HG02571 (cell line): ENCODE measurements around the gene FLVCR2.
"Not testable (repeated sequence)": the region's sequence is repeated elsewhere in the genome, so short reads cannot be mapped to it uniquely, and the experiment has no call there.

Source experiments
- ATAC-seq: cut with Tn5 transposase; IDR thresholded peaks from one replicate; pipeline ENCODE4 v1.9.1; 2021; ENCODE audit warnings: mild to moderate bottlenecking, moderate library complexity; ENCODE audit not compliant: unreplicated experiment

The FLVCR2 gene

GRCh38 chr14:75591331-75591946 is 13.0 kb downstream of the FLVCR2 start:
- ATAC-seq: no peak

GRCh38 chr14:75591987-75592575 is 13.7 kb downstream of the FLVCR2 start:
- ATAC-seq: no peak

DNA sequence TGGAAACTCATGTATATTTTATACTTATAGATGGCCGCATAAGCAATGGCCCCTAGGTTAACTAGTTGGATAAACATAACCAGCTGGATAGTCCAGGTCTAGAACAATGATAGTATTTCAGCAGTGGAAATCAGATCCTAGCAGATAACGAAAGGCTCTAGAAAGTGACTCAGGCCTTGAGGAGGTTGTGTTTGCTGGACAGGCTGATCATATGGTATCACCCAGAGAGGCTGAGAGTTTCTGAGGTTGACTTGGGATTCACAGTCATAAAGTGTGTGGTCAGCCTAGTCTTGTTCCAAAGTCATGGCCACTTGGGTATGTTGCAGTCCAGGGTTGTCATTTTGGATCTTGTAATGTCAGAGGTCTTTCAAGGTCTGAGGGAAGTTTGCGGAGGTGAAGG is 16.8 kb downstream of the FLVCR2 start:
- no peak for ATAC-seq

GRCh38 chr14:75597149-75597548 is 18.7 kb downstream of the FLVCR2 start:
- ATAC-seq: no peak

DNA sequence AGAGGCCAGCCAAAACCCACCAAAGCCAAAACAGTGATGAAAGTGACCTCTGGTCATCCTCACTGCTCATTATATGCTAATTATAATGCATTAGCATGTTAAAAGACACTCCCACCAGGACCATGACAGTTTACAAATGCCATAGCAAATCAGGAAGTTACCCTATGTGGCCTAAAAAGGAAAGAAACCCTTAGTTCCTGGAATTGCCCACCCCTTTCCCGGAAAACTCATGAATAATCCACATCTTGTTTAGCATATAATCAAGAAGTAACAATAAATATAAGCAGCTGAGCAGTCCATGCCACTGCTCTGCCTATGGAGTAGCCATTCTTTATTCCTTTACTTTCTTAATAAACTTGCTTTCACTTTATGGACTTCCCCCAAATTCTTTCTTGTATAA is 21.7 kb downstream of the FLVCR2 start:
- ATAC-seq: not testable (repeated sequence)

GRCh38 chr14:75601061-75601460 is 22.6 kb downstream of the FLVCR2 start:
- not testable (repeated sequence) for ATAC-seq

DNA sequence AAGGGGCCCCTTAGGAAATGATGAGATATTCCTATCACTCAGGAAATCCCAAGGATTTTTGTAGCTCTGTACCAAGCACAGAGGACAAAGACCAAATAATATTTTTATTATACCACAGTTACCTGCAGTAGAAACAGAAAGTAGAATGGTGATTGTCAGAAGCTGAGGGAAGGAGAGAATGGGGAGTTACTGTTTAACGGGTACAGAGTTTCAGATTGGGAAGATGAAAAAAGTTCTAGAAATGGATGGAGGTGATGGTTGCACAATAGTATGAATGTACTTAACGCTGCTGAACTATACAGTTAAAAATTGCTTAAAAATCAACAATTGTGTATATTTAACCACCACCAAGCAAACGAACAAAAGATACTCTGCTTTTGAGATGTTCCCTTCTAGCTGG is 24.1 kb downstream of the FLVCR2 start:
- no peak for ATAC-seq

- no peak for ATAC-seq
Observed at GRCh38 chr14:75604979-75605851, 26.8 kb downstream of the FLVCR2 start.

DNA sequence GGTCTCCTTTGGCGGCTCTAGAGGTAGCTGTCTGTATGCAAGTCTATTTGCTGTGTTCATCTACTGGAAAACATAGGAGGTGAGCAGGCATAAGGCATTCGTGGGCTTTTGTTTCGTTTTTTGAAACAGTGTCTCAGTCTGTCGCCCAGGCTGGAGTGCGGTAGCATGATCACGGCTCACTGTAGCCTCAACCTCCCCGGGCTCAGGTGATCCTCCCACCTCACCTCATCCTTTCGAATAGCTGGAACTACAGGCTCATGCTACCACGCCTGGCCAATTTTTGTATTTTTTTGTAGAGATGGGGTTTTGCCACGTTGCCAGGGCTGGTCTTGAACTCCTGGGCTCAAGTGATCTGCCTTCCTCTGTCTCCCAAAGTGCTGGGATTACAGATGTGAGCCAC is 27.5 kb downstream of the FLVCR2 start:
- ATAC-seq: no peak

DNA sequence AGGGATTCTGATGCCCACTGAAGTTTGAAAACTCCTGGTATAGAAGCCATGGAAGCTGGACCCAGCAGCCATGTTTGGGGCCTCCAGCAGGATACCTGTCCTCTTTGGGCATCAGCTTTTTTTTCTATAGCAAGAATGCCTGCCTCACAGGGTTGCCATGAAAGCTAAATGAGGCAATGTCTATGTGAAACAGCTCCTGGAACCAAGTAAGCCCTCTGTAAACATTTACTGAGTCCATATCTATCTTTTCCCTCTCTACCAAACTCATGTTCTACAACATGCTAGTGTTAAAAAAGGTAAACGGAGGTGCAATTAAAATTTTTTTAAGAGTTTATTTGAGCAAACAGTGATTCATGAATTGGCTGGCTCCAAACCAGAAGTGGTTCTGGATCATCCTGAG is 28.6 kb downstream of the FLVCR2 start:
- no peak for ATAC-seq

DNA sequence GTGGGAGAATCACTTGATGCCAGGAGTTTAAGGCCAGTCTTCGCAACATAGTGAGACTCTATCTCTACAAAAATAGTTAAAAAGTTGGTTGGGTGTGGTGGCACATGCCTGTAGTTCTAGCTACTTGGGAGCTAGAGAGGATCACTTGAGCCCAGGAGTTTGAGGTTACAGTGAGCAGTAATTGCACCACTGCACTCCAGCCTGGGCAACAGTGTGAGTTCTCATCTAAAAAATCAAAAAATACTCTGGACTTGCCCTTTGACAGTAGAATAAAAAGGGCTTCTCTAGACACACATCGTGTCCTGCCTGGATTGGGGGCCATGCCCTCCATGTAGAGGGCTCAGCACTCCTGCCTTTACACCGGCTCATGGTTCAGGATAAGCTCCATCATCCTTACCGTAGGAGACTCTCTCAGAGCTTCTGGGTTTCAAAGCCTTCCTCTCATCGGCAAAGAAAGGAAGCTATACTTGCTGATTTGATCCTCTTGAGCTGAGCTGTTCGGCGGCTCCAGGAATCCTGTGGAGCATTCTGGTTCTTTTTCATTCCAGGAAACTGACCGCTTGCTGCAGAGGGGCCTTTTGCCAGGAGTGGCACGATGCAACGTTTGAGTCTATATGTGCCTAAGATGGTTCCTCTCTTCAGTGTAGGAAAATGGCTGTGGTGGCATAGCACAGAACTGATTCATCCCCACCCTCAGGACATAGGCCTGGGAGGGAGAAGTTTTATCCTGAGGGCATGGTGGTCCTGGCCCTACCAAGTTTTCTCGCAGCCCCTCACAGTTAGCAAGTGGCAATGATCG is 29.6 kb downstream of the FLVCR2 start:
- no peak for ATAC-seq

DNA sequence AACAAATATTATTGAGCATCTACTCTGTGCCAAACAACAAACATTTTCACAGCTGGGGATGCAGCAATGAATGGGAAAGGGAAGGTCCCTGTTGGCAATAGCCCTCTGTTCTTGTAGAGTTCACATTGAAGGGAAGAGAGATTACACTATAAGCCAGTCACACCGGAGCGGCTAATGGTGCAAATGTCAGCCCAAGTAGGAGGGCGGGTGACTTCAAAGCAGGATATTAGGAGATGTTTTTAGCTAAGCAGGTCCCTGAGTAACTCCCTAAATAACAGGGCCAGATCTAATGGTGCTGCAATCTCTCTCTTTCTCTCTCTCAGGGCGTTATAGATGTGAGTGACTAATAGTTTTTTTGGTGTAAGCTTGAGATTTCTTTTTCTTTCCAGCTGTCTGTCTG is 30.7 kb downstream of the FLVCR2 start:
- no peak for ATAC-seq

GRCh38 chr14:75609606-75610475 is 31.4 kb downstream of the FLVCR2 start:
- ATAC-seq: no peak

DNA sequence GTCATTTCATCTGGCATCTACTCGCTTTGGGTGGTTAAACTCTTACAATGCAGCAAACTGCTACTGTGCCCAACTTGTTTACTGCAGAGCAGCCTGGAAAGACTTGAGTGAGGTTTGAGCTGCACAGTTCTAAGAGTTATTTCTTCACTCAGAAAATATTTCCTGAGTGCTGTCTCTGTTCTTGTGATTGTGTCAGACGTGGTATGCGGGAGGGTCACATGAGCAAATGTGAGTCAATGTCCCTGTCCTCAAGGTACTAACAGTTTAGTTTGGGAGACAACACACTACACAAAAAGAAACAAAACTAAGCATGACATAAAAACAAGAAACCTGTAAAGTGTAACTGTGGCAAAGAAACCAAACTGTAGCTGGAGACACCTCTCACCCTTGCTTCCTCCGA is 32.4 kb downstream of the FLVCR2 start:
- no peak for ATAC-seq

- ATAC-seq: no peak
Observed at GRCh38 chr14:75612157-75612556, 33.7 kb downstream of the FLVCR2 start.

- ATAC-seq: no peak
Observed at GRCh38 chr14:75614179-75614578, 35.8 kb downstream of the FLVCR2 start.

GRCh38 chr14:75615200-75615599 is 36.8 kb downstream of the FLVCR2 start:
- ATAC-seq: no peak

DNA sequence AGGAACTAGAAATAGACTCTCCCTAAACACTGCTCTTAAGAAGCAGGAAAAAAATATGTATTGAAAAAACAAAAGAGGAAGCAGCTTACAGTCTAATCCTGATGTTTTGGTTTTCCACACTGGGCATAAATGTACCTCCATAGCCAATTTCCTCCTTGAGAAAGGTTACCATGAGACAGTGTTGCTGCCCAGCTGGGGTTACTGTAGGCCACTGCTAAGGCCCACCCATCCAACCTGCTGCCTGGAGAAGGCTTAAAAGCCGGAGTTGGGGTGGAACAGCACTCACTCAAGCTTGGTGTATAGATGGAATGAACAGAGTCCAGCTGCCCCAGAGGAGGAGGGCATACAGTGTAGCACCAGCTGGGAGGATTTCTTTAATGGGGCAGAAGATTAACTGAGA is 41.1 kb downstream of the FLVCR2 start:
- no peak for ATAC-seq

DNA sequence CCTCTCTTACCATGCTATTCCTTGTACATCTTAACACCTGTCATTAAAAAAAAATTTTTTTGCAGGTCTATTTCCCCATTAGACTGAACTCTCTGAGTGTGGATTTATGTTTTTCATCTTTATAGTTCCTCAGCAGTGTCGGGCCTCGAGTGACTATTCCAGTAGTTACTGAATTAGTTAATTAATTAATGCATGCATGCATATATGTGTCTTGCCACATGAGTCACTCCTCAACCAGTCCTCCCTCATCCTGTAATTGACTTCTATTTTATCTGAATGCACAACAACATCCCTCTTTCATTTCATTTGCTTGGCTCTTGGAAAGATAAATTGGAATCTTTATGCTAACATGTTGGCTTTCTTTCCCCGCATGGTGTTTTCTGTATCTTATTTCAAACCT is 46.6 kb downstream of the FLVCR2 start:
- ATAC-seq: no peak

DNA sequence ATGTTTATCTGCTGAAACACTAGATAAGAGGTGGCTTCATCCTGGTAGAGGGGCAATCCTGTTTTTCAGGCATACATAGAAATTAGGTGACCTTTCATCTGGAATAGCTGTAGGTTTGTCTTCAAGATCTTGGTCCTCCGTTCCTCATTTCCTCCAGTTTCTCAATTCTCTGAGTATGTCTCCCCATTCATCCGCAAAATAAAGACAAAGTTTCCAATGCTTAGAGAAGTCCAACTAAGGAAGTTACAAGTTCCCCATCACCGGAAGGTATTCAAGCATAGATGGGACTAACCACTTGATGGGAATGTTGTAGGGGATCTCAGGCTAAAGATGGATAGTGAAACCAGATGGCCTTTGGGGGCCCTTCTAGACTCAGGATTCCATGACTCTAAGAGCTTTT is 48.0 kb downstream of the FLVCR2 start:
- no peak for ATAC-seq
